BE2C (cell line): ENCODE measurements around the gene CTSH.

Source experiments
- DNase-seq: peaks from one replicate; pipeline ENCODE4 v3.0.0-alpha.2; 2020
- H3K27me3 ChIP-seq: fragments of 250-450 bp; sonication (Bioruptor Pico); 2 replicates; pipeline ENCODE4 v1.5.1; 2020; ENCODE audit warnings: mild to moderate bottlenecking
- H3K36me3 ChIP-seq: fragments of 250-450 bp; sonication (Bioruptor Pico); 2 replicates; pipeline ENCODE4 v1.5.1; 2020; ENCODE audit warnings: mild to moderate bottlenecking
- H3K4me1 ChIP-seq: fragments of 250-450 bp; sonication (Bioruptor Pico); 2 replicates; pipeline ENCODE4 v1.5.1; 2020
- H3K4me3 ChIP-seq: 2 replicates; pipeline ENCODE4 v1.5.1; 2011; ENCODE audit warnings: low read depth, low read length
- H3K9me3 ChIP-seq: fragments of 250-450 bp; sonication (Bioruptor Pico); 2 replicates; pipeline ENCODE4 v1.5.1; 2020
- CTCF ChIP-seq: IDR thresholded peaks from 2 replicates; pipeline ENCODE4 v1.5.1; 2012; ENCODE audit warnings: mild to moderate bottlenecking, low read depth, low read length

The CTSH gene

DNA sequence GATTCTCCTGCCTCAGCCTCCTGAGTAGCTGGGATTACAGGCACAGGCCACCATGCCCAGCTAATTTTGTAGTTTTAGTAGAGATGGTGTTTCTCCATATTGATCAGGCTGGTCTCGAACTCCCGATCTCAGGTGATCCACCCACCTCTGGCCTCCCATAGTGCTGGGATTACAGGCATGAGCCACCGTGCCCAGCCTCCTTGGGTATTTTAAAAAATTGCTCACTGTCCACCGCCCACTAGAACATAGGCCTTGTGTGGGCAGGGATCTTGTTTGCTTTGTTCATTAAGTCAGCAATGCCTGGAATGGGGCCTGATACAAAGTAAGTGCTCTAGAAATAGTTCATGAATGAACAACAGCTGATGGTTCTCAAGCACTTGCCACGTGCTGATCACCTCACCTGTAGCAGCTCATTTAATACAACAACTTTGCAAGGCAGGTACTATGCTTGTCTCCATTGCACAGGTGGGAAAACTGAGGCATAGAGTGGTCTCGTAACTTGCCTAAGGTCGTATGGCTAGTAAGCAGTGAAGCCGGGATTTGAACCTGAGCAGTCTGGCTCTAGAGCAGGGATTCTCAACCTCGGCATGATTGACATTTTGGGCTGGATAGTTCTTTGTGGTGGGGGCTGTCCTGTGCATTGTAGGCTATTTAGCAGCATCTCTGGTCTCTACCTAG lies 12.7 kb upstream of the CTSH start:
- Histone ChIP-seq H3K36me3 (no peaks in the 10 kb centered on the region), H3K4me3 (no peak overlapping the region), H3K9me3 (no peaks in the 10 kb centered on the region), H3K27me3 (no peaks in the 10 kb centered on the region), H3K4me1 (no peaks in the 10 kb centered on the region)
- TF ChIP-seq CTCF, result no peak
- DNase-seq, result no peak

GRCh38 chr15:78956937-78957336 lies 12.1 kb upstream of the CTSH start:
- Histone ChIP-seq H3K4me3 (no peak overlapping the region), H3K4me1 (no peaks in the 10 kb centered on the region; the same call in 1 of the 2 replicates), H3K27me3 (no peaks in the 10 kb centered on the region), H3K36me3 (no peaks in the 10 kb centered on the region), H3K9me3 (no peaks in the 10 kb centered on the region)
- DNase-seq, result no peak
- TF ChIP-seq CTCF, result no peak

GRCh38 chr15:78955355-78955754 lies 10.5 kb upstream of the CTSH start:
- DNase-seq, result no peak
- no peaks in the 10 kb centered on the region for H3K27me3 ChIP-seq
- no peaks in the 10 kb centered on the region; the same call in 1 of the 2 replicates for H3K9me3 ChIP-seq
- no peak overlapping the region for H3K4me3 ChIP-seq
- no peak for TF ChIP-seq CTCF
- H3K36me3 ChIP-seq, result no peaks in the 10 kb centered on the region
- no peaks in the 10 kb centered on the region; the same call in 1 of the 2 replicates for H3K4me1 ChIP-seq

DNA sequence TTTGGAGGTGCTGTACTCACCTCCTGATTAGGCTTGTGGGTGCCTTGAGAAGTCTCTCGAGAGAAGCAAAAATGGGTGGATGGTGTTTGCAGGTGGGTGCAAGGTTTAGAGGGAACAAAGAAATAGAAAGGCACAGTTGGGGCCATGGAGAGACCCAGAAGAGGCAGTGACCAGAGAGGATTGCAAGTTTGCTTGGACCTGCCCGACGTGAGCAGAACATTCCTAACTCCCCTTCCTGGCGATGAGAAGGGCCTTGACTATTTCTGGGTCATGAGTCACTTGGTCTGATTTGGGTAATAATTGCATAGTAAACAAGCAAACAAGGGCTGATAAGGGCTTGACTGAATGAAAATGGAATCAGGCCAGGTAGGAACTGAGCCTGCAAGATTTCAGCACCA lies 7.0 kb upstream of the CTSH start:
- H3K36me3 ChIP-seq, result no peaks in the 10 kb centered on the region
- TF ChIP-seq CTCF, result no peak
- no peak overlapping the region for H3K4me3 ChIP-seq
- no peak for DNase-seq
- H3K27me3 ChIP-seq, result no peaks in the 10 kb centered on the region
- no peaks in the 10 kb centered on the region; the same call in 1 of the 2 replicates for H3K9me3 ChIP-seq
- H3K4me1 ChIP-seq, result no peaks in the 10 kb centered on the region; the same call in 1 of the 2 replicates

GRCh38 chr15:78950902-78951840 lies 6.3 kb upstream of the CTSH start:
- Histone ChIP-seq H3K27me3 (no peaks in the 10 kb centered on the region), H3K36me3 (no peaks in the 10 kb centered on the region), H3K4me1 (no peaks in the 10 kb centered on the region; the same call in 1 of the 2 replicates), H3K4me3 (no peak overlapping the region), H3K9me3 (no peaks in the 10 kb centered on the region; the same call in 1 of the 2 replicates)
- peak; percentile 31; the same call in 1 of the 2 replicates for TF ChIP-seq CTCF
- DNase-seq, result no peak
